ENCODE results near the gene PPM1F.

PPM1F gene

GRCh38 chr22:21970037-21970799 lies 17.6 kb upstream of the PPM1F start:
- Mint-ChIP-seq H3K4me3 (no peak overlapping the region), H3K36me3 (ENCODE audit: low read depth) (peaks cover 48% of the 10 kb centered on the region), H3K27ac (no peak overlapping the region), H3K4me1 (ENCODE audit: low read depth) (no peaks in the 10 kb centered on the region), H3K9me3 (no peaks in the 10 kb centered on the region), H3K27me3 (ENCODE audit: low read depth) (no peaks in the 10 kb centered on the region)
- no peak for DNase-seq (ENCODE audit: low spot score)

GRCh38 chr22:21968452-21969129 lies 15.9 kb upstream of the PPM1F start:
- peaks cover 47% of the 10 kb centered on the region for H3K36me3 Mint-ChIP-seq (ENCODE audit: low read depth)
- no peaks in the 10 kb centered on the region for H3K27me3 Mint-ChIP-seq (ENCODE audit: low read depth)
- H3K9me3 Mint-ChIP-seq: no peaks in the 10 kb centered on the region
- no peak overlapping the region for H3K4me3 Mint-ChIP-seq
- DNase-seq (ENCODE audit: low spot score): no peak
- H3K4me1 Mint-ChIP-seq (ENCODE audit: low read depth): no peaks in the 10 kb centered on the region
- H3K27ac Mint-ChIP-seq: no peak overlapping the region

- no peak overlapping the region for H3K4me3 Mint-ChIP-seq
- DNase-seq (ENCODE audit: low spot score): no peak
- H3K9me3 Mint-ChIP-seq: no peaks in the 10 kb centered on the region
- H3K4me1 Mint-ChIP-seq (ENCODE audit: low read depth): no peaks in the 10 kb centered on the region
- no peak overlapping the region for H3K27ac Mint-ChIP-seq
- H3K27me3 Mint-ChIP-seq (ENCODE audit: low read depth): no peaks in the 10 kb centered on the region
- peaks cover 50% of the 10 kb centered on the region for H3K36me3 Mint-ChIP-seq (ENCODE audit: low read depth)
These were observed 15.1 kb upstream of the PPM1F start for GRCh38 chr22:21967693-21968271.

GRCh38 chr22:21966643-21967516 lies 14.2 kb upstream of the PPM1F start:
- no peak for DNase-seq (ENCODE audit: low spot score)
- Mint-ChIP-seq H3K9me3 (no peaks in the 10 kb centered on the region), H3K36me3 (ENCODE audit: low read depth) (peaks cover 52% of the 10 kb centered on the region), H3K27me3 (ENCODE audit: low read depth) (no peaks in the 10 kb centered on the region), H3K4me1 (ENCODE audit: low read depth) (no peaks in the 10 kb centered on the region), H3K27ac (no peak overlapping the region), H3K4me3 (no peak overlapping the region)

- Mint-ChIP-seq H3K27me3 (ENCODE audit: low read depth) (no peaks in the 10 kb centered on the region), H3K4me3 (no peak overlapping the region), H3K4me1 (ENCODE audit: low read depth) (no peaks in the 10 kb centered on the region), H3K9me3 (no peaks in the 10 kb centered on the region), H3K27ac (no peak overlapping the region), H3K36me3 (ENCODE audit: low read depth) (peaks cover 47% of the 10 kb centered on the region)
- no peak for DNase-seq (ENCODE audit: low spot score)
These were observed 13.2 kb upstream of the PPM1F start for GRCh38 chr22:21965762-21966288.

GRCh38 chr22:21964918-21965484 lies 12.4 kb upstream of the PPM1F start:
- Mint-ChIP-seq H3K4me3 (no peak overlapping the region), H3K36me3 (ENCODE audit: low read depth) (peaks cover 42% of the 10 kb centered on the region), H3K4me1 (ENCODE audit: low read depth) (no peaks in the 10 kb centered on the region), H3K9me3 (no peaks in the 10 kb centered on the region), H3K27me3 (ENCODE audit: low read depth) (no peaks in the 10 kb centered on the region), H3K27ac (no peak overlapping the region)
- no peak for DNase-seq (ENCODE audit: low spot score)

GRCh38 chr22:21964234-21964633 lies 11.6 kb upstream of the PPM1F start:
- H3K27ac Mint-ChIP-seq: no peak overlapping the region
- peaks cover 42% of the 10 kb centered on the region for H3K36me3 Mint-ChIP-seq (ENCODE audit: low read depth)
- no peak overlapping the region for H3K4me3 Mint-ChIP-seq
- H3K4me1 Mint-ChIP-seq (ENCODE audit: low read depth): no peaks in the 10 kb centered on the region
- no peaks in the 10 kb centered on the region for H3K9me3 Mint-ChIP-seq
- DNase-seq (ENCODE audit: low spot score): no peak
- no peaks in the 10 kb centered on the region for H3K27me3 Mint-ChIP-seq (ENCODE audit: low read depth)

GRCh38 chr22:21963790-21964211 lies 11.2 kb upstream of the PPM1F start:
- H3K27ac Mint-ChIP-seq: no peak overlapping the region

GRCh38 chr22:21963286-21963685 lies 10.6 kb upstream of the PPM1F start:
- no peak for DNase-seq (ENCODE audit: low spot score)
- Mint-ChIP-seq H3K4me1 (ENCODE audit: low read depth) (no peaks in the 10 kb centered on the region), H3K9me3 (no peaks in the 10 kb centered on the region), H3K27ac (no peak overlapping the region), H3K4me3 (no peak overlapping the region), H3K36me3 (ENCODE audit: low read depth) (peaks cover 35% of the 10 kb centered on the region), H3K27me3 (ENCODE audit: low read depth) (no peaks in the 10 kb centered on the region)

More at GRCh38 chr22:21963790-21964211, 11.2 kb upstream of the PPM1F start:
- peaks cover 40% of the 10 kb centered on the region for H3K36me3 Mint-ChIP-seq (ENCODE audit: low read depth)
- no peaks in the 10 kb centered on the region for H3K27me3 Mint-ChIP-seq (ENCODE audit: low read depth)
- H3K9me3 Mint-ChIP-seq: no peaks in the 10 kb centered on the region
- no peak for DNase-seq (ENCODE audit: low spot score)
- H3K4me1 Mint-ChIP-seq (ENCODE audit: low read depth): no peaks in the 10 kb centered on the region
- no peak overlapping the region for H3K4me3 Mint-ChIP-seq

- Mint-ChIP-seq H3K27me3 (ENCODE audit: low read depth) (no peaks in the 10 kb centered on the region), H3K27ac (no peak overlapping the region), H3K36me3 (ENCODE audit: low read depth) (peaks cover 34% of the 10 kb centered on the region), H3K9me3 (no peaks in the 10 kb centered on the region), H3K4me1 (ENCODE audit: low read depth) (no peaks in the 10 kb centered on the region), H3K4me3 (no peak overlapping the region)
- DNase-seq (ENCODE audit: low spot score): no peak
These were observed 10.0 kb upstream of the PPM1F start for GRCh38 chr22:21962655-21962949.

GRCh38 chr22:21961886-21962654 lies 9.4 kb upstream of the PPM1F start:
- DNase-seq (ENCODE audit: low spot score): no peak
- Mint-ChIP-seq H3K36me3 (ENCODE audit: low read depth) (peaks cover 31% of the 10 kb centered on the region), H3K27ac (no peak overlapping the region), H3K9me3 (no peaks in the 10 kb centered on the region), H3K4me1 (ENCODE audit: low read depth) (no peaks in the 10 kb centered on the region), H3K27me3 (ENCODE audit: low read depth) (no peaks in the 10 kb centered on the region), H3K4me3 (no peak overlapping the region)

- Mint-ChIP-seq H3K27ac (no peak overlapping the region), H3K4me3 (no peak overlapping the region), H3K4me1 (ENCODE audit: low read depth) (no peaks in the 10 kb centered on the region), H3K9me3 (no peaks in the 10 kb centered on the region), H3K36me3 (ENCODE audit: low read depth) (peaks cover 24% of the 10 kb centered on the region), H3K27me3 (ENCODE audit: low read depth) (no peaks in the 10 kb centered on the region)
- DNase-seq (ENCODE audit: low spot score): no peak
These were observed 8.6 kb upstream of the PPM1F start for GRCh38 chr22:21961127-21961867.
